Measurements from ENCODE around the gene BCL2. TPM values are rescaled to one million over a fixed set of nuclear protein-coding genes. Genes with fewer than 3 reads are reported as not detected.

BCL2 gene
- total RNA-seq, 1 donor from 2014 or later = 145 TPM

- Mint-ChIP-seq H3K4me3 (no peak overlapping the region), H3K36me3 (ENCODE audit: low read depth) (peaks cover 57% of the 10 kb centered on the region), H3K27me3 (no peaks in the 10 kb centered on the region), H3K9me3 (no peaks in the 10 kb centered on the region), H3K4me1 (peaks cover 58% of the 10 kb centered on the region), H3K27ac (peak overlapping the region; percentile 7)
- TF ChIP-seq CTCF (IDR thresholded peaks at IDR 0.05) = no peak
- ATAC-seq (ENCODE audit: low read depth) = no peak
- no peak for DNase-seq
- ChIA-PET CTCF (no interaction called here), POLR2A (interaction anchor here (0.7 to 1.1 kb wide), 3 partner anchors 58 to 92 kb away, joined by 3 to 5 read pairs (median 3); no protein-coding TSS in a partner anchor)
- intact Hi-C loops (cut with micrococcal nuclease) = loop anchor here (2.0 to 5.0 kb wide), 3 partner anchors 19 to 36 kb away; no protein-coding TSS in a partner anchor
Observed at GRCh38 chr18:63253428-63254372, 65.9 kb downstream of the BCL2 start.

- no peak for DNase-seq
- intact Hi-C loops (cut with micrococcal nuclease) = loop anchor here (5.0 kb wide), 2 partner anchors 34 to 36 kb away; no protein-coding TSS in a partner anchor
- Mint-ChIP-seq H3K36me3 (ENCODE audit: low read depth) (peaks cover 56% of the 10 kb centered on the region), H3K4me1 (peaks cover 62% of the 10 kb centered on the region), H3K9me3 (no peaks in the 10 kb centered on the region), H3K27ac (no peak overlapping the region), H3K27me3 (no peaks in the 10 kb centered on the region), H3K4me3 (no peak overlapping the region)
- POLR2A ChIA-PET = interaction anchor here (0.6 to 0.7 kb wide), 2 partner anchors 14 to 45 kb away, joined by 3 read pairs; no protein-coding TSS in a partner anchor
- CTCF ChIA-PET = no interaction called here
- TF ChIP-seq CTCF (IDR thresholded peaks at IDR 0.05) = no peak
- ATAC-seq (ENCODE audit: low read depth) = no peak
Observed at GRCh38 chr18:63253014-63253413, 66.6 kb downstream of the BCL2 start.

- CTCF ChIA-PET = no interaction called here
- peak; percentile 37 for ATAC-seq (ENCODE audit: low read depth)
- Mint-ChIP-seq H3K27me3 (no peaks in the 10 kb centered on the region), H3K36me3 (ENCODE audit: low read depth) (peaks cover 48% of the 10 kb centered on the region), H3K4me1 (peaks cover 54% of the 10 kb centered on the region), H3K9me3 (peaks cover 2% of the 10 kb centered on the region), H3K4me3 (peak overlapping the region; percentile 11), H3K27ac (peak overlapping the region; percentile 64)
- intact Hi-C loops (cut with micrococcal nuclease) = loop anchor here (5.0 kb wide), 2 partner anchors 32 to 38 kb away; no protein-coding TSS in a partner anchor
- POLR2A ChIA-PET = interaction anchor here (0.6 to 0.7 kb wide), 2 partner anchors 32 to 87 kb away, joined by 3 read pairs; no protein-coding TSS in a partner anchor
- DNase-seq = no peak
- no peak for TF ChIP-seq CTCF (IDR thresholded peaks at IDR 0.05)
Observed at GRCh38 chr18:63249771-63250170, 69.8 kb downstream of the BCL2 start.

GRCh38 chr18:63247926-63248325 is 71.6 kb downstream of the BCL2 start:
- peaks cover 44% of the 10 kb centered on the region for H3K4me1 Mint-ChIP-seq
- no peaks in the 10 kb centered on the region for H3K27me3 Mint-ChIP-seq
- no peak overlapping the region for H3K4me3 Mint-ChIP-seq
- TF ChIP-seq CTCF (IDR thresholded peaks at IDR 0.05) = no peak
- POLR2A ChIA-PET = no interaction called here
- H3K27ac Mint-ChIP-seq = no peak overlapping the region
- H3K9me3 Mint-ChIP-seq = peaks cover 2% of the 10 kb centered on the region
- intact Hi-C loops (cut with micrococcal nuclease) = no loop called here
- ATAC-seq (ENCODE audit: low read depth) (no peak), DNase-seq (no peak)
- H3K36me3 Mint-ChIP-seq (ENCODE audit: low read depth) = peaks cover 43% of the 10 kb centered on the region
- CTCF ChIA-PET = no interaction called here

GRCh38 chr18:63247506-63247905 is 72.1 kb downstream of the BCL2 start:
- POLR2A ChIA-PET = interaction anchor here (0.7 kb wide), 2 partner anchors 13 to 70 kb away, joined by 4 read pairs; no protein-coding TSS in a partner anchor
- CTCF ChIA-PET = no interaction called here
- intact Hi-C loops (cut with micrococcal nuclease) = no loop called here
- no peak for ATAC-seq (ENCODE audit: low read depth)
- Mint-ChIP-seq H3K27me3 (no peaks in the 10 kb centered on the region), H3K36me3 (ENCODE audit: low read depth) (peaks cover 43% of the 10 kb centered on the region), H3K9me3 (peaks cover 2% of the 10 kb centered on the region), H3K4me1 (peaks cover 44% of the 10 kb centered on the region), H3K4me3 (no peak overlapping the region), H3K27ac (no peak overlapping the region)
- no peak for DNase-seq
- no peak for TF ChIP-seq CTCF (IDR thresholded peaks at IDR 0.05)
